ENCODE measurements around the gene BIRC3. TPM values are rescaled to one million over a fixed set of nuclear protein-coding genes. Genes with fewer than 3 reads are reported as not detected.
A peak's percentile ranks its signal among the peaks of the same experiment; 100 is the strongest.
"Not testable (repeated sequence)": the region's sequence is repeated elsewhere in the genome, so short reads cannot be mapped to it uniquely, and the experiment has no call there.

The BIRC3 gene
- total and polyA plus RNA-seq, 10 donors, result 35.0 to 164 (median 93.7) TPM

- Histone ChIP-seq H3K4me3 (no peak overlapping the region), H3K27ac (peak overlapping the region in 2 of 8 donors; percentile 19 to 43), H3K9me3 (peaks cover 0 to 17% (median 0%) of the 10 kb centered on the region in 8 donors), H3K36me3 (peaks cover 3 to 88% (median 52%) of the 10 kb centered on the region in 6 donors), H3K4me1 (peaks cover 8 to 32% (median 13%) of the 10 kb centered on the region in 6 donors), H3K27me3 (replicated peaks in 1 of 7) (no peaks in the 10 kb centered on the region)
- 80 to 94% (median 92%) methylated on average over 5 of the region's 5 CpGs for WGBS, 5 donors
- TF ChIP-seq POLR2A (IDR thresholded peaks at IDR 0.05), result no peak
- peak in 2 of 3 donors; percentile 8 to 38 for TF ChIP-seq POLR2AphosphoS5 (IDR thresholded peaks at IDR 0.05)
- TF ChIP-seq CTCF (IDR thresholded peaks at IDR 0.05 in 8 of 11, conservative IDR thresholded peaks at IDR 0.05 in 3 of 11), result no peak
- intact Hi-C loops (cut with DNase I; ENCODE audit: low total_unique reads), result no loop called here
- DNase-seq, result no peak
Observed at GRCh38 chr11:102361086-102362031, 44.1 kb downstream of the BIRC3 start.

- no peak for DNase-seq
- no peak for TF ChIP-seq CTCF (IDR thresholded peaks at IDR 0.05 in 8 of 11, conservative IDR thresholded peaks at IDR 0.05 in 3 of 11)
- TF ChIP-seq POLR2AphosphoS5 (IDR thresholded peaks at IDR 0.05), result no peak
- TF ChIP-seq POLR2A (IDR thresholded peaks at IDR 0.05), result no peak
- H3K9me3 ChIP-seq, result peaks cover 0 to 6% (median 0%) of the 10 kb centered on the region in 8 donors
- intact Hi-C loops (cut with DNase I; ENCODE audit: low total_unique reads), result no loop called here
- H3K36me3 ChIP-seq, result peaks cover 2 to 90% (median 59%) of the 10 kb centered on the region in 6 donors
- H3K4me3 ChIP-seq, result no peak overlapping the region
- H3K27ac ChIP-seq, result no peak overlapping the region
- WGBS, 5 donors, result 84 to 98% (median 88%) methylated on average over 1 of the region's 1 CpG
- peaks cover 9 to 38% (median 24%) of the 10 kb centered on the region in 6 donors for H3K4me1 ChIP-seq
- H3K27me3 ChIP-seq (replicated peaks in 1 of 7), result no peaks in the 10 kb centered on the region
Observed at GRCh38 chr11:102364991-102365390, 47.7 kb downstream of the BIRC3 start.

DNA sequence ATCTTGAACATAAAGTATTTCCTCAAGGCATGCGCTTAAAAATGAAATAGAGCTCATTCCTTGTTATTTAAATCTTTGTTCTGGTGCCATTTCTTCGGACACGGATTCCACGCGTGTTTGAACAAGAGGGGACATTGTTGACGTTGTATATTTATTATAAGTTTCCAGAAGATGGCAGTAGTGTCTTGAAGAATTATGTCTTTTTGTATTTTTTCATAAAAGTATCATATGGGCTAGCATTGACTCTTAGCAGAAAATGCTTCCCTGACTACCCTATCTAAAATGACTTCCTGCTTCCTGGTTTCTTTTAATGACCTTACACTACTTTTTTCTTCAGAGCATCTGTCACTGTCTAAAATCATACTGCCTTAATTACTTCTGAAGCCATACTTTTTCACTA lies 50.1 kb downstream of the BIRC3 start:
- TF ChIP-seq POLR2A (IDR thresholded peaks at IDR 0.05) (no peak), CTCF (IDR thresholded peaks at IDR 0.05 in 8 of 11, conservative IDR thresholded peaks at IDR 0.05 in 3 of 11) (peak in 3 of 11 experiments; percentile 22 to 44 (median 35))
- Histone ChIP-seq H3K27ac (peak overlapping the region in 2 of 8 donors; percentile 23 to 28), H3K9me3 (no peaks in the 10 kb centered on the region), H3K27me3 (replicated peaks in 1 of 7) (no peaks in the 10 kb centered on the region), H3K36me3 (peaks cover 0 to 68% (median 48%) of the 10 kb centered on the region in 6 donors), H3K4me3 (no peak overlapping the region), H3K4me1 (peaks cover 0 to 21% (median 12%) of the 10 kb centered on the region in 6 donors)
- WGBS, 5 donors, result 42 to 64% (median 51%) methylated on average over 6 of the region's 6 CpGs
- intact Hi-C loops (cut with DNase I; ENCODE audit: low total_unique reads), result no loop called here
- no peak for DNase-seq

DNA sequence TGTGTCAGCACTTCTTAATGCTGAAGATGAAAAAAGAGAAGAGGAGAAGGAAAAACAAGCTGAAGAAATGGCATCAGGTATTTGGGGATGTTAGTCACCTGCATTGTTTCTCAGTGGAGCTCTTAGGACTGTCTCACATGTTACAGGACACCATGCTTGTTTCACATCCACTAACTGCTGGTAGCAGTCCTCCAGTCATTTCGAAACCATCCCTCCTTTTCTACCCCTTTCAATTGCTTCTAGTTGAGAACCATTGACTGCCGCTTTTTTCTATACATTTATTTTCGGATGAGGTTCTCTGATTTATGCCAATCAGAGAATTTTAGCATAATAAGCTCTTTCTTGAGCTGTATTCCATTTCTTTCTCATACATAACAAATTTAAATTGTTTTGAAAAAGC lies 51.2 kb downstream of the BIRC3 start:
- Histone ChIP-seq H3K27ac (no peak overlapping the region), H3K4me1 (peaks cover 0 to 20% (median 12%) of the 10 kb centered on the region in 6 donors), H3K36me3 (peaks cover 0 to 57% (median 42%) of the 10 kb centered on the region in 6 donors), H3K4me3 (no peak overlapping the region), H3K9me3 (no peaks in the 10 kb centered on the region), H3K27me3 (replicated peaks in 1 of 7) (no peaks in the 10 kb centered on the region)
- intact Hi-C loops (cut with DNase I; ENCODE audit: low total_unique reads), result no loop called here
- DNase-seq, result no peak
- TF ChIP-seq POLR2A (IDR thresholded peaks at IDR 0.05) (no peak), POLR2AphosphoS5 (IDR thresholded peaks at IDR 0.05) (no peak), CTCF (IDR thresholded peaks at IDR 0.05 in 8 of 11, conservative IDR thresholded peaks at IDR 0.05 in 3 of 11) (no peak)
- 67 to 86% (median 84%) methylated on average over 3 of the region's 3 CpGs for WGBS, 5 donors

- intact Hi-C loops (cut with DNase I; ENCODE audit: low total_unique reads); H3K4me1 ChIP-seq; H3K9me3 ChIP-seq; H3K27me3 ChIP-seq (replicated peaks in 1 of 7); H3K4me3 ChIP-seq; DNase-seq; H3K27ac ChIP-seq: not testable (repeated sequence)
- peaks cover 3 to 54% (median 41%) of the 10 kb centered on the region in 6 donors for H3K36me3 ChIP-seq
- 87 to 92% (median 91%) methylated on average over 27 to 31 of the region's 31 CpGs for WGBS, 5 donors
Observed at GRCh38 chr11:102374633-102375424, 57.5 kb downstream of the BIRC3 start.

Measured in spleen (tissue), 11 donors.